Measurements from ENCODE around the gene MAP3K3. TPM values are rescaled to one million over a fixed set of nuclear protein-coding genes. Genes with fewer than 3 reads are reported as not detected.

Gene MAP3K3
- total and polyA plus RNA-seq, 10 of the 15 experiments (the other 5 are each of a cell fraction or from before 2014, with no cell fraction given), result 1.6 to 24.1 (median 15.0) TPM

- TF ChIP-seq, protein P1, sequence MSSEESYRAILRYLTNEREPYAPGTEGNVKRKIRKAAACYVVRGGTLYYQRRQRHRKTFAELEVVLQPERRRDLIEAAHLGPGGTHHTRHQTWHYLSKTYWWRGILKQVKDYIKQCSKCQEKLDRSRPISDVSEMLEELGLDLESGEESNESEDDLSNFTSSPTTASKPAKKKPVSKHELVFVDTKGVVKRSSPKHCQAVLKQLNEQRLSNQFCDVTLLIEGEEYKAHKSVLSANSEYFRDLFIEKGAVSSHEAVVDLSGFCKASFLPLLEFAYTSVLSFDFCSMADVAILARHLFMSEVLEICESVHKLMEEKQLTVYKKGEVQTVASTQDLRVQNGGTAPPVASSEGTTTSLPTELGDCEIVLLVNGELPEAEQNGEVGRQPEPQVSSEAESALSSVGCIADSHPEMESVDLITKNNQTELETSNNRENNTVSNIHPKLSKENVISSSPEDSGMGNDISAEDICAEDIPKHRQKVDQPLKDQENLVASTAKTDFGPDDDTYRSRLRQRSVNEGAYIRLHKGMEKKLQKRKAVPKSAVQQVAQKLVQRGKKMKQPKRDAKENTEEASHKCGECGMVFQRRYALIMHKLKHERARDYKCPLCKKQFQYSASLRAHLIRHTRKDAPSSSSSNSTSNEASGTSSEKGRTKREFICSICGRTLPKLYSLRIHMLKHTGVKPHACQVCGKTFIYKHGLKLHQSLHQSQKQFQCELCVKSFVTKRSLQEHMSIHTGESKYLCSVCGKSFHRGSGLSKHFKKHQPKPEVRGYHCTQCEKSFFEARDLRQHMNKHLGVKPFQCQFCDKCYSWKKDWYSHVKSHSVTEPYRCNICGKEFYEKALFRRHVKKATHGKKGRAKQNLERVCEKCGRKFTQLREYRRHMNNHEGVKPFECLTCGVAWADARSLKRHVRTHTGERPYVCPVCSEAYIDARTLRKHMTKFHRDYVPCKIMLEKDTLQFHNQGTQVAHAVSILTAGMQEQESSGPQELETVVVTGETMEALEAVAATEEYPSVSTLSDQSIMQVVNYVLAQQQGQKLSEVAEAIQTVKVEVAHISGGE (CRISPR knock-in tag; IDR thresholded peaks at IDR 0.05), result no peak
- no peak for TF ChIP-seq SMC3 (IDR thresholded peaks at IDR 0.05; ENCODE audit: borderline replicate concordance, low read length)
- peak; percentile 67 for TF ChIP-seq SP1 (IDR thresholded peaks at IDR 0.05; ENCODE audit: low read depth, low read length)
- TF ChIP-seq, protein P2, sequence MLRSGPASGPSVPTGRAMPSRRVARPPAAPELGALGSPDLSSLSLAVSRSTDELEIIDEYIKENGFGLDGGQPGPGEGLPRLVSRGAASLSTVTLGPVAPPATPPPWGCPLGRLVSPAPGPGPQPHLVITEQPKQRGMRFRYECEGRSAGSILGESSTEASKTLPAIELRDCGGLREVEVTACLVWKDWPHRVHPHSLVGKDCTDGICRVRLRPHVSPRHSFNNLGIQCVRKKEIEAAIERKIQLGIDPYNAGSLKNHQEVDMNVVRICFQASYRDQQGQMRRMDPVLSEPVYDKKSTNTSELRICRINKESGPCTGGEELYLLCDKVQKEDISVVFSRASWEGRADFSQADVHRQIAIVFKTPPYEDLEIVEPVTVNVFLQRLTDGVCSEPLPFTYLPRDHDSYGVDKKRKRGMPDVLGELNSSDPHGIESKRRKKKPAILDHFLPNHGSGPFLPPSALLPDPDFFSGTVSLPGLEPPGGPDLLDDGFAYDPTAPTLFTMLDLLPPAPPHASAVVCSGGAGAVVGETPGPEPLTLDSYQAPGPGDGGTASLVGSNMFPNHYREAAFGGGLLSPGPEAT (IDR thresholded peaks at IDR 0.05; ENCODE audit: low read depth), result peak; percentile 62; the same call in 1 of the 2 replicates
- TF ChIP-seq SUZ12 (IDR thresholded peaks at IDR 0.05; ENCODE audit: unreplicated experiment), result no peak
- TF ChIP-seq NFIC (IDR thresholded peaks at IDR 0.05; ENCODE audit: low read depth, low read length), result peak; percentile 63; the same call in 1 of the 2 replicates
- TF ChIP-seq, protein P3, sequence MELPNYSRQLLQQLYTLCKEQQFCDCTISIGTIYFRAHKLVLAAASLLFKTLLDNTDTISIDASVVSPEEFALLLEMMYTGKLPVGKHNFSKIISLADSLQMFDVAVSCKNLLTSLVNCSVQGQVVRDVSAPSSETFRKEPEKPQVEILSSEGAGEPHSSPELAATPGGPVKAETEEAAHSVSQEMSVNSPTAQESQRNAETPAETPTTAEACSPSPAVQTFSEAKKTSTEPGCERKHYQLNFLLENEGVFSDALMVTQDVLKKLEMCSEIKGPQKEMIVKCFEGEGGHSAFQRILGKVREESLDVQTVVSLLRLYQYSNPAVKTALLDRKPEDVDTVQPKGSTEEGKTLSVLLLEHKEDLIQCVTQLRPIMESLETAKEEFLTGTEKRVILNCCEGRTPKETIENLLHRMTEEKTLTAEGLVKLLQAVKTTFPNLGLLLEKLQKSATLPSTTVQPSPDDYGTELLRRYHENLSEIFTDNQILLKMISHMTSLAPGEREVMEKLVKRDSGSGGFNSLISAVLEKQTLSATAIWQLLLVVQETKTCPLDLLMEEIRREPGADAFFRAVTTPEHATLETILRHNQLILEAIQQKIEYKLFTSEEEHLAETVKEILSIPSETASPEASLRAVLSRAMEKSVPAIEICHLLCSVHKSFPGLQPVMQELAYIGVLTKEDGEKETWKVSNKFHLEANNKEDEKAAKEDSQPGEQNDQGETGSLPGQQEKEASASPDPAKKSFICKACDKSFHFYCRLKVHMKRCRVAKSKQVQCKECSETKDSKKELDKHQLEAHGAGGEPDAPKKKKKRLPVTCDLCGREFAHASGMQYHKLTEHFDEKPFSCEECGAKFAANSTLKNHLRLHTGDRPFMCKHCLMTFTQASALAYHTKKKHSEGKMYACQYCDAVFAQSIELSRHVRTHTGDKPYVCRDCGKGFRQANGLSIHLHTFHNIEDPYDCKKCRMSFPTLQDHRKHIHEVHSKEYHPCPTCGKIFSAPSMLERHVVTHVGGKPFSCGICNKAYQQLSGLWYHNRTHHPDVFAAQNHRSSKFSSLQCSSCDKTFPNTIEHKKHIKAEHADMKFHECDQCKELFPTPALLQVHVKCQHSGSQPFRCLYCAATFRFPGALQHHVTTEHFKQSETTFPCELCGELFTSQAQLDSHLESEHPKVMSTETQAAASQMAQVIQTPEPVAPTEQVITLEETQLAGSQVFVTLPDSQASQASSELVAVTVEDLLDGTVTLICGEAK (IDR thresholded peaks at IDR 0.05; ENCODE audit: borderline replicate concordance), result no peak
- TF ChIP-seq, protein P4, sequence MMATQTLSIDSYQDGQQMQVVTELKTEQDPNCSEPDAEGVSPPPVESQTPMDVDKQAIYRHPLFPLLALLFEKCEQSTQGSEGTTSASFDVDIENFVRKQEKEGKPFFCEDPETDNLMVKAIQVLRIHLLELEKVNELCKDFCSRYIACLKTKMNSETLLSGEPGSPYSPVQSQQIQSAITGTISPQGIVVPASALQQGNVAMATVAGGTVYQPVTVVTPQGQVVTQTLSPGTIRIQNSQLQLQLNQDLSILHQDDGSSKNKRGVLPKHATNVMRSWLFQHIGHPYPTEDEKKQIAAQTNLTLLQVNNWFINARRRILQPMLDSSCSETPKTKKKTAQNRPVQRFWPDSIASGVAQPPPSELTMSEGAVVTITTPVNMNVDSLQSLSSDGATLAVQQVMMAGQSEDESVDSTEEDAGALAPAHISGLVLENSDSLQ (IDR thresholded peaks at IDR 0.05), result peak; percentile 91
- TF ChIP-seq KDM1A (IDR thresholded peaks at IDR 0.05; ENCODE audit: borderline replicate concordance), result no peak
- no peak for TF ChIP-seq SMAD5 (IDR thresholded peaks at IDR 0.05; ENCODE audit: low read depth)
- no peak for TF ChIP-seq REST (IDR thresholded peaks at IDR 0.05; ENCODE audit: low read depth, low read length)
- no peak; the same call in 1 of the 2 replicates for TF ChIP-seq MTA3 (IDR thresholded peaks at IDR 0.05; ENCODE audit: borderline replicate concordance, low read length)
- no peak for TF ChIP-seq RAD51 (IDR thresholded peaks at IDR 0.05)
- no peak; the same call in 1 of the 2 replicates for TF ChIP-seq GABPA (IDR thresholded peaks at IDR 0.05; ENCODE audit: low read depth)
Observed at GRCh38 chr17:63698886-63699637, 76.8 kb downstream of the MAP3K3 start (continued).

All from GM12878 (cell line).